Measurements from ENCODE around the gene FILIP1. TPM values are rescaled to one million over a fixed set of nuclear protein-coding genes. Genes with fewer than 3 reads are reported as not detected.

FILIP1 gene
- total RNA-seq, 1 donor from 2014 or later: 13.6 TPM

DNA sequence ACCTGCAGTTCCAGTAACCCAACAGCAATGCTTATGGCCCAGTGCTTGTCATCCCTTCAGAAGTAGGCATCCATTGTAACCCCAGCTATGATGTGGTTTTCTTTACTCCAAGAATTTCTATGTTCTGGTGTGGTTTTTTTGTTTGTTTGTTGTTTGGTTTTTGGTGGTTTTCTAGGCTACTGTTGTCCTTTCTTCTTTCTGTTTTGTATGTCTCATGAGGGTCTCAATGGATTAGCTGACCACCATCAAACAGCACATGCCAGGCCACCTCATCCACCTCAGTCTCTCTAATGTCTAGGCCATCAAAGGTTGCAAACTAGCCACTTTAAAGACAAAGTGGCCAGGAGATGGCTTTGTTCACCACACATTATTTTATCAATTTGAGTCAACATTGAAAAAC is 149.6 kb downstream of the FILIP1 start:
- no peak overlapping the region for H3K4me3 ChIP-seq
- intact Hi-C loops (cut with DNase I): no loop called here
- H3K27ac ChIP-seq: no peak overlapping the region
- no peak for DNase-seq (ENCODE audit: low spot score in 2 of 2)
- H3K9me3 ChIP-seq: no peaks in the 10 kb centered on the region
- H3K4me1 ChIP-seq: peaks cover 0 to 16% of the 10 kb centered on the region in 2 donors
- TF ChIP-seq, protein P1, sequence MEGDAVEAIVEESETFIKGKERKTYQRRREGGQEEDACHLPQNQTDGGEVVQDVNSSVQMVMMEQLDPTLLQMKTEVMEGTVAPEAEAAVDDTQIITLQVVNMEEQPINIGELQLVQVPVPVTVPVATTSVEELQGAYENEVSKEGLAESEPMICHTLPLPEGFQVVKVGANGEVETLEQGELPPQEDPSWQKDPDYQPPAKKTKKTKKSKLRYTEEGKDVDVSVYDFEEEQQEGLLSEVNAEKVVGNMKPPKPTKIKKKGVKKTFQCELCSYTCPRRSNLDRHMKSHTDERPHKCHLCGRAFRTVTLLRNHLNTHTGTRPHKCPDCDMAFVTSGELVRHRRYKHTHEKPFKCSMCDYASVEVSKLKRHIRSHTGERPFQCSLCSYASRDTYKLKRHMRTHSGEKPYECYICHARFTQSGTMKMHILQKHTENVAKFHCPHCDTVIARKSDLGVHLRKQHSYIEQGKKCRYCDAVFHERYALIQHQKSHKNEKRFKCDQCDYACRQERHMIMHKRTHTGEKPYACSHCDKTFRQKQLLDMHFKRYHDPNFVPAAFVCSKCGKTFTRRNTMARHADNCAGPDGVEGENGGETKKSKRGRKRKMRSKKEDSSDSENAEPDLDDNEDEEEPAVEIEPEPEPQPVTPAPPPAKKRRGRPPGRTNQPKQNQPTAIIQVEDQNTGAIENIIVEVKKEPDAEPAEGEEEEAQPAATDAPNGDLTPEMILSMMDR (IDR thresholded peaks at IDR 0.05): no peak
- H3K27me3 ChIP-seq: no peaks in the 10 kb centered on the region
- H3K36me3 ChIP-seq: no peaks in the 10 kb centered on the region

GRCh38 chr6:75337835-75338580 is 155.6 kb downstream of the FILIP1 start:
- TF ChIP-seq, protein P1 (IDR thresholded peaks at IDR 0.05): no peak
- DNase-seq (ENCODE audit: low spot score in 2 of 2): no peak
- Histone ChIP-seq H3K4me3 (no peak overlapping the region), H3K4me1 (peaks cover 0 to 17% of the 10 kb centered on the region in 2 donors), H3K27ac (no peak overlapping the region), H3K9me3 (no peaks in the 10 kb centered on the region), H3K27me3 (no peaks in the 10 kb centered on the region), H3K36me3 (peaks cover 0 to 3% of the 10 kb centered on the region in 2 donors)
- intact Hi-C loops (cut with DNase I): no loop called here

- H3K36me3 ChIP-seq: peaks cover 0 to 3% of the 10 kb centered on the region in 2 donors
- H3K4me3 ChIP-seq: peak overlapping the region; percentile 6 to 16
- H3K4me1 ChIP-seq: peaks cover 0 to 17% of the 10 kb centered on the region in 2 donors
- intact Hi-C loops (cut with DNase I): loop anchor here (2.0 kb wide), 2 partner anchors 14 to 18 kb away; no protein-coding TSS in a partner anchor
- TF ChIP-seq, protein P1 (IDR thresholded peaks at IDR 0.05): no peak
- H3K27ac ChIP-seq: peak overlapping the region; percentile 50 to 68
- no peak for DNase-seq (ENCODE audit: low spot score in 2 of 2)
- no peaks in the 10 kb centered on the region for H3K9me3 ChIP-seq
- no peaks in the 10 kb centered on the region for H3K27me3 ChIP-seq
Observed at GRCh38 chr6:75334266-75335040, 159.1 kb downstream of the FILIP1 start.

- Histone ChIP-seq H3K27me3 (no peaks in the 10 kb centered on the region), H3K27ac (peak overlapping the region; percentile 50 to 68), H3K36me3 (peaks cover 0 to 3% of the 10 kb centered on the region in 2 donors), H3K4me1 (peaks cover 0 to 17% of the 10 kb centered on the region in 2 donors), H3K9me3 (no peaks in the 10 kb centered on the region), H3K4me3 (peak overlapping the region in 1 of 2 donors; percentile 6)
- TF ChIP-seq, protein P1 (IDR thresholded peaks at IDR 0.05): no peak
- intact Hi-C loops (cut with DNase I): loop anchor here (2.0 kb wide), 2 partner anchors 15 to 17 kb away; no protein-coding TSS in a partner anchor
- no peak for DNase-seq (ENCODE audit: low spot score in 2 of 2)
Observed at GRCh38 chr6:75333676-75334200, 159.9 kb downstream of the FILIP1 start.

GRCh38 chr6:75331151-75331550 is 162.4 kb downstream of the FILIP1 start:
- no peaks in the 10 kb centered on the region for H3K27me3 ChIP-seq

More at GRCh38 chr6:75331151-75331550, 162.4 kb downstream of the FILIP1 start:
- intact Hi-C loops (cut with DNase I): no loop called here
- Histone ChIP-seq H3K4me1 (peaks cover 0 to 16% of the 10 kb centered on the region in 2 donors), H3K9me3 (no peaks in the 10 kb centered on the region), H3K36me3 (no peaks in the 10 kb centered on the region), H3K4me3 (no peak overlapping the region), H3K27ac (no peak overlapping the region)
- TF ChIP-seq, protein P1 (IDR thresholded peaks at IDR 0.05): no peak
- DNase-seq (ENCODE audit: low spot score in 2 of 2): no peak

All from ascending aorta (tissue), 2 donors.